Lower leg skin (tissue), 4 donors: Measurements from ENCODE around the gene GFOD2. TPM values are rescaled to one million over a fixed set of nuclear protein-coding genes. Genes with fewer than 3 reads are reported as not detected.

Experiments used
- DNase-seq, 2 donors: peaks; one replicate each; pipeline ENCODE4 v3.0.0-alpha.2; 2019; ENCODE audit warnings: low spot score in 2 of 2
- H3K4me3 ChIP-seq: fragments of 200-600 bp; sonication (generic); 2 replicates; pipeline ENCODE4 v1.5.1; 2017; ENCODE audit warnings: mild to moderate bottlenecking, low read depth; ENCODE audit not compliant: poor library complexity, severe bottlenecking
- CTCF ChIP-seq, 3 donors: fragments of 450-650 bp; IDR thresholded peaks; one replicate each; pipeline ENCODE4 v1.5.1; 2016; ENCODE audit warnings: antibody characterized with exemption in 3 of 3, mild to moderate bottlenecking in 3 of 3, moderate library complexity in 2 of 3
- POLR2A ChIP-seq, 2 donors: fragments of 450-650 bp; IDR thresholded peaks; one replicate each; pipeline ENCODE4 v1.6.1; 2016 to 2017; ENCODE audit warnings: antibody characterized with exemption in 2 of 2, mild to moderate bottlenecking in 1 of 2, moderate library complexity in 1 of 2
- WGBS, 2 donors: methylation state at CpG; one replicate each; pipeline ENCODE4 v1.1.5; 2018; 5-methylcytosine and 5-hydroxymethylcytosine counted together
- intact Hi-C: fragments of 100-400 bp; cut with DNase I; formaldehyde crosslinking; loops from one replicate; pipeline ENCODE4 v1.15.0; 2023; ENCODE audit warnings: low total_unique reads
- total RNA-seq, 4 donors: library from RNA; depleted of rRNA; stranded (reverse); fragments of >200 nt; gene quantifications; one replicate each; pipeline ENCODE4 v1.1.0, GENCODE V29; 2016

The GFOD2 gene
- total RNA-seq, 4 donors from 2014 or later = 31.7 to 41.4 (median 33.5) TPM

- peak within 1 kb of the TSS; percentile 60 for H3K4me3 ChIP-seq
- TF ChIP-seq CTCF (IDR thresholded peaks at IDR 0.05) (no peak), POLR2A (IDR thresholded peaks at IDR 0.05) (no peak)
- peak; percentile 71 to 97 for DNase-seq
- intact Hi-C loops = no loop called here
- WGBS, 2 donors = 3 to 7% methylated on average over 20 to 56 of the region's 78 CpGs
Measured at GRCh38 chr16:67666559-67667452, 52.3 kb downstream of the GFOD2 start, which contains the start of the genes C16orf86 and ENKD1. Gene C16orf86 (plus strand): TSS chr16:67666814. CDS start chr16:67666971, 157 bp downstream. Gene ENKD1 (minus strand): TSS chr16:67666750. CDS start chr16:67666442, 308 bp downstream.

GRCh38 chr16:67666032-67666551 lies 53.0 kb downstream of the GFOD2 start:
- intact Hi-C loops = no loop called here
- 0 to 3% methylated on average over 15 to 17 of the region's 46 CpGs for WGBS, 2 donors

DNA sequence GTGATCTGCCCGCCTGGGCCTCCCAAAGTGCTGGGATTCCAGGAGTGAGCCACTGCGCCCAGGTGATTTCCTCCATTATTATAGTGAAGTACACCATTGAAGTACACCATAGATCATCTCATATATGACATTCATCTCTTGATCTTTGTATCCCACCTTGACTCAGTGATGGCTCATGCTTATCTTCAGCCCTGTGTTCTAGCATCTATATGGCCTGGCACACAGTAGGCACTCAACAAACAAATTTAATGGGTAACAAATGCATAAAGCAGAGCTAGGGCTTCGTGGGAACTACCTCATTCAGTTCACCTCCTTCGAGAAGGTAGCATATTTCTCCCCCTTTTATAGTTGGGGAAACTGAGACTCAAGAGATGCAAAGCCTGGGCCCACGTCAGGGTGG lies 53.5 kb downstream of the GFOD2 start:
- H3K4me3 ChIP-seq = no peak overlapping the region
- no peak for DNase-seq
- TF ChIP-seq CTCF (IDR thresholded peaks at IDR 0.05) (no peak), POLR2A (IDR thresholded peaks at IDR 0.05) (no peak)
- intact Hi-C loops = no loop called here
- 69 to 75% methylated on average over 5 of the region's 5 CpGs for WGBS, 2 donors

More at GRCh38 chr16:67666032-67666551, 53.0 kb downstream of the GFOD2 start:
- peak overlapping the region; percentile 60 for H3K4me3 ChIP-seq
- no peak for DNase-seq
- no peak for TF ChIP-seq CTCF (IDR thresholded peaks at IDR 0.05)
- TF ChIP-seq POLR2A (IDR thresholded peaks at IDR 0.05) = no peak

DNA sequence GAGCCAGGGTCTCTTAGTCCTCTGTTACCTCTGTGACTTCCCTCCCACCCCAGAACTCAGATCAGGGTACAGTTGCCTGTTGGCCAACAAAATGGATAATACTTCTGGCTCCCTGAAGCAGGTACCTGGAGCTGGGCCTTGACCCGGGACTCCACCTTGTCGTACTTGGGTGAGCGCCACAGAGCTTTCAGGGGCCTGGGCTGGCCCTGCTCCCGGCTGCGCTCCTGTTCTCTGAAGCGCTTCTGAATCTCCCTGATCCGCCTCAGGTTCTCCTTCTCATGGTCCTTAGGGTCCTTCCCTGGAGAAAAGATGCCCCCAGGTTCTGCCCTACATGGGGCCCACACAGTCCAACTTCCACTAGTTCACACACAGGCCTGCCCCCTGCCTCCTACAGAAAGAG lies 54.2 kb downstream of the GFOD2 start:
- intact Hi-C loops = no loop called here
- no peak for DNase-seq
- TF ChIP-seq CTCF (IDR thresholded peaks at IDR 0.05) = no peak
- TF ChIP-seq POLR2A (IDR thresholded peaks at IDR 0.05) = no peak
- 90 to 91% methylated on average over 7 of the region's 7 CpGs for WGBS, 2 donors
- no peak overlapping the region for H3K4me3 ChIP-seq

- WGBS, 2 donors = 84 to 90% methylated on average over 4 of the region's 4 CpGs
- H3K4me3 ChIP-seq = no peak overlapping the region
- no peak for DNase-seq
- intact Hi-C loops = no loop called here
- TF ChIP-seq CTCF (IDR thresholded peaks at IDR 0.05) (no peak), POLR2A (IDR thresholded peaks at IDR 0.05) (no peak)
Measured at GRCh38 chr16:67664258-67664657, 54.9 kb downstream of the GFOD2 start.
